ENCODE results near the gene SPRED3.

The SPRED3 gene

DNA sequence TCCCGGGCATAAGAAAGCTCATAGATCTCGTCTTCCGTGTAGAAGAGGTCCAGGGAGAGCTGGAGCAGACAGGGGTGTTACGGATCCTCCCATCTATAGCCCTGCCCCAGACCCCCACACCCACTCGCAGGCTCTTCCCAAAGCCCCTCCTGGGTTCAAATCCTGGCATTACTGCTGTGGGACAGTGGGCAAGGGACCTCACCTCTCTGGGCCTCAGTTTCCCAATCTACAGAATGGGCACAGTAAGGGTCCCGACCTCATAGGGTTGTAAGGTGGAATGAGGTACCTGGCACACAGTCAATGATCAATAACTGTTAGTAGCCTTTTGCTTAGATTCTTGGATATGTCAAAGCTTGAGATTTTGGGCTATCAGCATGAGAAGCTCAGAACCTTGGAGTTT, 24.9 kb downstream of the SPRED3 start:
- Histone ChIP-seq H3K36me3 (ENCODE audit: control insufficient read depth in 2 of 2, insufficient read depth in 2 of 2, low read length in 2 of 2) (peaks cover 0 to 1% of the 10 kb centered on the region in 2 donors), H3K27me3 (ENCODE audit: control insufficient read depth in 2 of 2, insufficient read depth in 2 of 2, low read length in 2 of 2) (peaks cover 0 to 2% of the 10 kb centered on the region in 2 donors), H3K4me1 (ENCODE audit: control insufficient read depth in 2 of 2, insufficient read depth in 2 of 2, low read length in 2 of 2) (peaks cover 6% of the 10 kb centered on the region in 2 donors), H3K9ac (ENCODE audit: low read depth in 1 of 2, low read length in 2 of 2) (no peak overlapping the region), H3K4me3 (ENCODE audit: low read length in 2 of 2) (no peak overlapping the region), H3K27ac (ENCODE audit: low read depth in 2 of 2, low read length in 2 of 2) (no peak overlapping the region), H3K9me3 (ENCODE audit: control insufficient read depth in 2 of 2, low read length in 2 of 2) (no peaks in the 10 kb centered on the region)

DNA sequence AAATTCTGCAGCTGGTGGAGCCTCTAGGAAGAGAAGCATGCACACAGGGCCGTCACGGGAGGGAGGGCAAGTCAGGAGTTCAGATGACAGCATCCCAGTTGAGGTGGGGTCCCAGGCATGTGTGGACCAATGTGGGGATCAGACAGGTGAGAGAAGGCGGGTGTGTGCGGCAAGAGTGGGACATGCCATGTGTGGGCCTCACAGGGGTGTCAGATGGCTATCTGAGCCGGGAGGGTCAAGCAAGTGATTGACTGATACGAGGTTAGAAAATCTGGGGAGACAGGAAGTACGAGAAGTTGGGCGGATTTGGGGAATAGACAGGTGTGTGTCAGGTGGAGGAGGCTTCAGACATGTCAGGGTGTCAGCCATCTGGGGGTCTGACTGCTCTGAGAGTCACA, 28.6 kb downstream of the SPRED3 start:
- H3K9ac ChIP-seq (ENCODE audit: low read depth in 1 of 2, low read length in 2 of 2): no peak overlapping the region
- H3K4me3 ChIP-seq (ENCODE audit: low read length in 2 of 2): no peak overlapping the region
- H3K36me3 ChIP-seq (ENCODE audit: control insufficient read depth in 2 of 2, insufficient read depth in 2 of 2, low read length in 2 of 2): no peaks in the 10 kb centered on the region
- peaks cover 6 to 7% of the 10 kb centered on the region in 2 donors for H3K4me1 ChIP-seq (ENCODE audit: control insufficient read depth in 2 of 2, insufficient read depth in 2 of 2, low read length in 2 of 2)
- no peaks in the 10 kb centered on the region for H3K9me3 ChIP-seq (ENCODE audit: control insufficient read depth in 2 of 2, low read length in 2 of 2)
- H3K27ac ChIP-seq (ENCODE audit: low read depth in 2 of 2, low read length in 2 of 2): no peak overlapping the region
- H3K27me3 ChIP-seq (ENCODE audit: control insufficient read depth in 2 of 2, insufficient read depth in 2 of 2, low read length in 2 of 2): peaks cover 0 to 4% of the 10 kb centered on the region in 2 donors

DNA sequence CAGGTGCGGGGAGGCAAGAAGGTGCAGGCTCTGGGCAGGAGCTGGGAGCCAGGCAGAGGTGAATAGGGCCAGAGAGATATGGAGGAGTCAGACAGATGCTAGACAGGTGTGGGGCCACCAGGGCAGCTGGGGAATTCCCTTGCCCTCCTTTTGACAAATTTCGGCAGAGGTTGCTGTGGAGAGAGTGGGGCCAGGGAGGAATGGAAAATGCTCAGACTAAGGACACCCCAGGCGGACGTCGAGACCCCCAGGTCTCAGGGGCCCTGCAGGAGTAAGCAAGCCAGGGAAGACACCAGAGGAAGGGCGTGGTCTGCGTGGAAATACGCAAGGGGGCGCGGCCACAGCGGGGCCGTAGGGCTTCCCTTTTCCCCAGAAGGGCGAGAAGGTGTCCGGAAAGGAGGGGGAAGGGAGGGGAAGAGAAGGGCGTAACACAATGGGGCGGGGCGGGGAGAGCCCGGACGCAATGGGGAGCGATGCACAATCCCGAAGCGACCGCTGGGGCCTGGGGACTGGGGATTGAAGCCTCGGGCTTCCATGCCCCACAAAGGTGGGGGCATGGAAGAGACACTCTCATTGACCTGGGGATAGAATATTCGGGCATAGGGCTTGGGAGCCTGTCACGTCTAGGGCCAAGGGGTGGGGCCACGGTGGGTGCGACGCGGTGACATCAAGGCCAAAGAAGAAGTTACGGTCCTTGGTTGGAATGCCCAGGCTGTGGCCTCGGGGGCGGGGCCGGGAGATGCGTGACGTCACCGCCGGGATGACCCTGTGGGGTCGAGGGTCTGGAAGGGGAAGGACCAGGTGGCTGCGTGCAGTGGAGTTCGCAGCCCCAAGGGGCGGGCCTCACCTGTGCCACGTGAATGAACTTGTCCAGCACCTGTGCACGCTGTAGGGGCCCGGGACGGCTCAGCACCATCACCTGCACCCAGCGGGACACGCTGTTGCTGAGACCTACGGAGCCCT, 29.3 kb downstream of the SPRED3 start:
- no peak overlapping the region for H3K9ac ChIP-seq (ENCODE audit: low read depth in 1 of 2, low read length in 2 of 2)
- no peak overlapping the region for H3K27ac ChIP-seq (ENCODE audit: low read depth in 2 of 2, low read length in 2 of 2)
- peak overlapping the region in 1 of 2 donors; percentile 52 for H3K4me3 ChIP-seq (ENCODE audit: low read length in 2 of 2)

DNA sequence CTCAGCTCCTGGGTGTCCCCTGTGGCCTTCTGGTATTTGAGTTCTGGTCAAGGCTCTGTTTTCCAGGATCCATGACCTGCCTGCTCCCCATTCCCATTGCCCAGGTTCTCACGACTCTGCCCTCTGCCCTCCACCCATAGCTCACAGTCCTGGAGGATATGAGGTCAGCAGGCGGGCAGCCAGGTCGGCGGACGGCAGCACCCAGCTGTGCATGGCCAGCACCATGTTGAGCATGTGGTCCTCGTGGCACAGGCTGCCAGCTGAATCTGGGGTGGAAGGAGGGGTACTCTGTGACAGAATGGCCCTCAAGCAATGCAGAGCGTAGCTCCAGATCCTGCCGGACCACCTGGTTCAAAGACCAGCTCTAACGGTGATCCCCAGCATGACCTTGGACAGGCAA, 32.4 kb downstream of the SPRED3 start:
- Histone ChIP-seq H3K36me3 (ENCODE audit: control insufficient read depth in 2 of 2, insufficient read depth in 2 of 2, low read length in 2 of 2) (no peaks in the 10 kb centered on the region), H3K27me3 (ENCODE audit: control insufficient read depth in 2 of 2, insufficient read depth in 2 of 2, low read length in 2 of 2) (peaks cover 0 to 4% of the 10 kb centered on the region in 2 donors), H3K27ac (ENCODE audit: low read depth in 2 of 2, low read length in 2 of 2) (no peak overlapping the region), H3K4me1 (ENCODE audit: control insufficient read depth in 2 of 2, insufficient read depth in 2 of 2, low read length in 2 of 2) (peaks cover 6 to 7% of the 10 kb centered on the region in 2 donors), H3K9me3 (ENCODE audit: control insufficient read depth in 2 of 2, low read length in 2 of 2) (no peaks in the 10 kb centered on the region), H3K9ac (ENCODE audit: low read depth in 1 of 2, low read length in 2 of 2) (no peak overlapping the region), H3K4me3 (ENCODE audit: low read length in 2 of 2) (no peak overlapping the region)

More for the DNA sequence above, 29.3 kb downstream of the SPRED3 start:
- peaks cover 6 to 7% of the 10 kb centered on the region in 2 donors for H3K4me1 ChIP-seq (ENCODE audit: control insufficient read depth in 2 of 2, insufficient read depth in 2 of 2, low read length in 2 of 2)
- peaks cover 0 to 4% of the 10 kb centered on the region in 2 donors for H3K27me3 ChIP-seq (ENCODE audit: control insufficient read depth in 2 of 2, insufficient read depth in 2 of 2, low read length in 2 of 2)
- no peaks in the 10 kb centered on the region for H3K36me3 ChIP-seq (ENCODE audit: control insufficient read depth in 2 of 2, insufficient read depth in 2 of 2, low read length in 2 of 2)
- no peaks in the 10 kb centered on the region for H3K9me3 ChIP-seq (ENCODE audit: control insufficient read depth in 2 of 2, low read length in 2 of 2)

DNA sequence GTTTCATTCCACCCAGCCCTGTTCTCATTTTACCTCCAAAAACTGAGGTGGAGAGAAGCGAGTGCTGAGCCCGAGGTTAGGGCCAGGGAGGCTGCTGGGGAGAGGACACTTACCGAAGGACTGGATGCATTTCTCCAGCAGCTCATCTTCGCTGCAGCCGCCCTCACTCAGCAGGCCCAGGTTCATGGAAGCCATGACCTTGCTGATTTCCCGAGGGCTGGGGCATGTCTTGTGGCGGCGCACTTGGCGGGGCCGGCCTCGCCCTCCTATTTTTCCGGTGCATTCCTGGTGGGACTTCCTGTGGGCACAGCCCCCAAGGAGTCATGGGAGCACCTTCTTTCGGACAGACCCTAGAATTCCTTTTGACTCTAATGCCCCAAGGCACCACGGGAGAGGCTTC, 33.4 kb downstream of the SPRED3 start:
- Histone ChIP-seq H3K9ac (ENCODE audit: low read depth in 1 of 2, low read length in 2 of 2) (no peak overlapping the region), H3K4me1 (ENCODE audit: control insufficient read depth in 2 of 2, insufficient read depth in 2 of 2, low read length in 2 of 2) (peaks cover 6 to 7% of the 10 kb centered on the region in 2 donors), H3K9me3 (ENCODE audit: control insufficient read depth in 2 of 2, low read length in 2 of 2) (no peaks in the 10 kb centered on the region), H3K27me3 (ENCODE audit: control insufficient read depth in 2 of 2, insufficient read depth in 2 of 2, low read length in 2 of 2) (peaks cover 0 to 4% of the 10 kb centered on the region in 2 donors), H3K4me3 (ENCODE audit: low read length in 2 of 2) (no peak overlapping the region), H3K27ac (ENCODE audit: low read depth in 2 of 2, low read length in 2 of 2) (no peak overlapping the region), H3K36me3 (ENCODE audit: control insufficient read depth in 2 of 2, insufficient read depth in 2 of 2, low read length in 2 of 2) (no peaks in the 10 kb centered on the region)

DNA sequence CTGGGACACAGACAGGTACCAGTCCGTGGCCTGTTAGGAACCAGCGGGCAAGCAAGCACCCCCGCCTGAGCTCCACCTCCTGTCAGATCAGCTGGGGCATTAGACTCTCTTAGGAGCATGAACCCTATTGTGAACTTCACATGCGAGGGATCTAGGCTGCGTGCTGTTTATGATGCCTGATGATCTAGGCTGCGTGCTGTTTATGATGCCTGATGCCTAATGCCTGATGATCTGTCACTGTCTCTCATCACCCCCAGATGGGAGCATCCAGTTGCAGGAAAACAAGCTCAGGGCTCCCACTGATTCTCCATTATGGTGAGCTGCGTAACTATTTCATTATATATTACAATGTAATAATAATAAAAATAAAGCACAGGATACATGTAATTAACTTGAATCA, 33.9 kb downstream of the SPRED3 start:
- Histone ChIP-seq H3K9me3 (ENCODE audit: control insufficient read depth in 2 of 2, low read length in 2 of 2) (no peaks in the 10 kb centered on the region), H3K27me3 (ENCODE audit: control insufficient read depth in 2 of 2, insufficient read depth in 2 of 2, low read length in 2 of 2) (peaks cover 0 to 4% of the 10 kb centered on the region in 2 donors)

DNA sequence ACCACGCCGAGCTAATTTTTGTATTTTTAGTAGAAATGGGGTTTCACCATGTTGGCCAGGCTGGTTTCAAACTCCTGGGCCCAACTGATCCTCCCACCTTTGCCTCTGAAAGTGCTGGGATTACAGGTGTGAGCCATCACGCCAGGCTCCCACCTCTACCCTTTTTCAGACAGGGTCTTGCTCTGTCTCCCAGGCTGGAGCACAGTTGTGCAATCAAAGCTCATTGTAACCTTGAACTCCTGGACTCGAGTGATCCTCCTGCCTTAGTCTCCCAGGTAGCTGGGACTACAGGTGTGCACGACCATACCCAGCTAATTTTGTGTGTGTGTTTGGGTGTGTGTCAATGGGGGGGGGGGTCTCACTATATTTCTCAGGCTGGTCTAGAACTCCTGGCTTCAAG, 35.8 kb downstream of the SPRED3 start:
- Histone ChIP-seq H3K27me3 (ENCODE audit: control insufficient read depth in 2 of 2, insufficient read depth in 2 of 2, low read length in 2 of 2) (peaks cover 0 to 3% of the 10 kb centered on the region in 2 donors), H3K9ac (ENCODE audit: low read depth in 1 of 2, low read length in 2 of 2) (no peak overlapping the region), H3K4me3 (ENCODE audit: low read length in 2 of 2) (no peak overlapping the region), H3K9me3 (ENCODE audit: control insufficient read depth in 2 of 2, low read length in 2 of 2) (no peaks in the 10 kb centered on the region), H3K27ac (ENCODE audit: low read depth in 2 of 2, low read length in 2 of 2) (no peak overlapping the region), H3K4me1 (ENCODE audit: control insufficient read depth in 2 of 2, insufficient read depth in 2 of 2, low read length in 2 of 2) (no peaks in the 10 kb centered on the region), H3K36me3 (ENCODE audit: control insufficient read depth in 2 of 2, insufficient read depth in 2 of 2, low read length in 2 of 2) (no peaks in the 10 kb centered on the region)

More for the DNA sequence above, 33.9 kb downstream of the SPRED3 start:
- H3K4me3 ChIP-seq (ENCODE audit: low read length in 2 of 2): no peak overlapping the region
- peaks cover 5 to 7% of the 10 kb centered on the region in 2 donors for H3K4me1 ChIP-seq (ENCODE audit: control insufficient read depth in 2 of 2, insufficient read depth in 2 of 2, low read length in 2 of 2)
- H3K9ac ChIP-seq (ENCODE audit: low read depth in 1 of 2, low read length in 2 of 2): no peak overlapping the region
- no peak overlapping the region for H3K27ac ChIP-seq (ENCODE audit: low read depth in 2 of 2, low read length in 2 of 2)
- H3K36me3 ChIP-seq (ENCODE audit: control insufficient read depth in 2 of 2, insufficient read depth in 2 of 2, low read length in 2 of 2): no peaks in the 10 kb centered on the region

DNA sequence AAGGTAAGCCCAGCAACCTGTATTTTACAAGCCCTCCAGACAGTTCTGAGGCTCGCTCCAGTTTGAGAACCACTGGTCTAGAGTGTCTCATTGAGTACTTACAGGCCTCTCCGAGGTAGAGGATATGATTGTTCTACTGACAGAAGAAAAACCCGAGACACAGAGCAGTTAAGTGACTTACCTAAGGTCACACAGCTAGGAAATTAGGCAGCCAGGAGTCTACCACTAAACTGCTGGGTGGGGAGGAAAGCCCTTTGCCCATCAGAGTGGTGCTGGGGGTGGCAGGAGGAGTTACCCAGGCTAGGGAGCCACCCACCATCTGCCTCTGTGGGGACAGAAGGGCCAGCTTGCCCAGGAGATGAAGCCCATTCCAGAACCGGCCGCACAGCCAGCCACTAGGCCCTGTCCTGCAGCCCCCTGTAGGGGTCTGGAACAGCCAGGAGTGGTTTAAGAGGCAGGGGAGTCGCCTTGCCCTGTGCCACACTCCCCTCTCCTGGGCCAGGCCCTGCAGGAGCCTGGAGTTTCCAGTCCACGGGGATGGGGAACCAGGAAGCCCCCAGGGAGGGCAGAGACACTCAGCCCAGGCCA, 36.8 kb downstream of the SPRED3 start:
- H3K9me3 ChIP-seq (ENCODE audit: control insufficient read depth in 2 of 2, low read length in 2 of 2): no peaks in the 10 kb centered on the region
- peak overlapping the region in 1 of 2 donors; percentile 6 for H3K9ac ChIP-seq (ENCODE audit: low read depth in 1 of 2, low read length in 2 of 2)
- no peaks in the 10 kb centered on the region for H3K36me3 ChIP-seq (ENCODE audit: control insufficient read depth in 2 of 2, insufficient read depth in 2 of 2, low read length in 2 of 2)
- H3K27ac ChIP-seq (ENCODE audit: low read depth in 2 of 2, low read length in 2 of 2): peak overlapping the region in 1 of 2 donors; percentile 16
- peak overlapping the region; percentile 3 to 48 for H3K4me3 ChIP-seq (ENCODE audit: low read length in 2 of 2)
- no peaks in the 10 kb centered on the region for H3K4me1 ChIP-seq (ENCODE audit: control insufficient read depth in 2 of 2, insufficient read depth in 2 of 2, low read length in 2 of 2)
- H3K27me3 ChIP-seq (ENCODE audit: control insufficient read depth in 2 of 2, insufficient read depth in 2 of 2, low read length in 2 of 2): peaks cover 0 to 6% of the 10 kb centered on the region in 2 donors

DNA sequence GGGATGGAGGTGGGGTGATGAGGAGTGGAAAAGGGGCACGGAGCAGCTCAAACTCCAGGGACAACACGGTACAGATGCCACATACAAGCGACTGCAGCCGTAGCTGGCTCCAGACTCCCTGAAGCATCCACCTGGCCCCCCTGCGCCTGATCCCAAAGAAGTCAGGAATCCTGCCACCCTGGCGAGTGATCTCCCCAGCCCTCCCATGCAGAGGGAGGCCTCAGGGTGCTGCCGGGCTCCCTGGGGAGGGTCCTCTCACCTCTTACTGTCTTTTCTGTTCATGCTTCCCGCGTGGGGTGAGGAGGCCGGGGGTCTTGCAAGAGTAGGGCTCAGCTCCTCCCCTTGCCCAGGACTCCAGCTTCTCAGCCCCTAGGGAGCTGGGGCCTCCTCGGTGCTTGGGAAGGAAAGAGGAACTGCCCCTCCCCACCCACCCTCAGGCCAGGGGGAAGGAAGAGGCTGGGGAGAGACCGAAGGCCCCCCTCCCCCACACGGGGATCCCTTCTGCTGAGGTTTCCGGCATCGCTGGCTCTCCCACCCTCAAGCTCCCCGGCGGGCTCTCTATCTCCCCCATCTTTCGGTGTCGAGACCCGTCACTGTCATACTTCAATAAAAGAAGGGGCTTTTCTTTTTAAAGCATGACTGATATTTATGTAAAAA, 37.4 kb downstream of the SPRED3 start, which contains the start of gene RASGRP4:
RASGRP4 (minus strand) TSS at position 410 of the 657 bp plus-strand sequence; CDS start at position 282, 128 bp downstream.
- Histone ChIP-seq H3K27me3 (ENCODE audit: control insufficient read depth in 2 of 2, insufficient read depth in 2 of 2, low read length in 2 of 2) (peaks cover 0 to 5% of the 10 kb centered on the region in 2 donors), H3K9me3 (ENCODE audit: control insufficient read depth in 2 of 2, low read length in 2 of 2) (no peaks in the 10 kb centered on the region), H3K9ac (ENCODE audit: low read depth in 1 of 2, low read length in 2 of 2) (peak within 1 kb of the TSS in 1 of 2 donors; percentile 6), H3K4me3 (ENCODE audit: low read length in 2 of 2) (peak within 1 kb of the TSS; percentile 3 to 48), H3K27ac (ENCODE audit: low read depth in 2 of 2, low read length in 2 of 2) (peak within 1 kb of the TSS in 1 of 2 donors; percentile 16), H3K36me3 (ENCODE audit: control insufficient read depth in 2 of 2, insufficient read depth in 2 of 2, low read length in 2 of 2) (no peaks in the 10 kb centered on the region), H3K4me1 (ENCODE audit: control insufficient read depth in 2 of 2, insufficient read depth in 2 of 2, low read length in 2 of 2) (no peaks in the 10 kb centered on the region)

All from mucosa of rectum (tissue), 2 donors.